Endothelial cell of umbilical vein (primary cell): ENCODE results near the gene MKLN1.

ENCODE experiments used
- CTCF ChIP-seq, 2 donors: IDR thresholded peaks; 1 replicate in 1 of 2; 2 replicates in 1 of 2; pipeline ENCODE4 v1.5.1; 2011; ENCODE audit warnings: low read length in 2 of 2, mild to moderate bottlenecking in 2 of 2, moderate library complexity in 2 of 2, control low read depth in 1 of 2, inconsistent platforms in 1 of 2, low read depth in 1 of 2; ENCODE audit not compliant: insufficient read depth in 1 of 2; ENCODE audit errors: extremely low read depth in 1 of 2
- EZH2 ChIP-seq: IDR thresholded peaks from 2 replicates; pipeline ENCODE4 v1.6.1; 2012; ENCODE audit warnings: borderline replicate concordance, low read depth, mild to moderate bottlenecking, moderate library complexity, low read length, inconsistent platforms; ENCODE audit not compliant: severe bottlenecking
- FOS ChIP-seq: IDR thresholded peaks from 2 replicates; pipeline ENCODE4 v1.6.1; 2011; ENCODE audit warnings: mild to moderate bottlenecking, low read length, moderate library complexity, borderline replicate concordance; ENCODE audit not compliant: insufficient read depth
- JUN ChIP-seq: IDR thresholded peaks from 2 replicates; pipeline ENCODE4 v1.6.1; 2011; ENCODE audit warnings: borderline replicate concordance, low read depth; ENCODE audit not compliant: insufficient read length, insufficient read depth
- MAX ChIP-seq: IDR thresholded peaks from 2 replicates; pipeline ENCODE4 v1.6.1; 2011; ENCODE audit not compliant: insufficient read depth, insufficient read length
- MYC ChIP-seq: IDR thresholded peaks from one replicate; pipeline ENCODE4 v1.6.1; 2011; ENCODE audit warnings: mild to moderate bottlenecking, low read depth, low read length
- POLR2A ChIP-seq: IDR thresholded peaks from 2 replicates; pipeline ENCODE4 v1.6.1; 2012; ENCODE audit warnings: low read depth, mild to moderate bottlenecking, control low read depth, low read length
- POLR2AphosphoS5 ChIP-seq: IDR thresholded peaks from 2 replicates; pipeline ENCODE4 v1.6.1; 2012; ENCODE audit warnings: low read depth, mild to moderate bottlenecking, control low read depth, low read length, moderate library complexity; ENCODE audit not compliant: insufficient read depth

DNA sequence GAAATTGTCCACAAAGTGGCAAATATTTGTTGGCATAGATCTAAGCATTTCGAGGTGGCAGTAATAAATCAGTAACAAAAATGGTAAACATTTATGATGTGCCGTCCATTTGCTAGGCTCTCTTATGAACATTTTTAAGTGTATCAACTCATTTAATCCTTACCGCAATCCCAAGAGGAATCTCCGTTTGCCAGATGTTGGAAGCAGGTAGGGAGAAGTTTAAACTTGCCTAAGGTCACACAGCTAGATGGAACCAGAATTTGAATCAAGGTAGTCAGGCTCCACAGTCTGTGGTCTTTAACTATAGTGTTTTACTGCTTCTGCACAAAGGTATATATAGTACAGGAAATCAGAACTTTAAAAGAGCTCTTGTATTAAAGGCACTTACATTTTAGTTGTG, 2.6 kb downstream of the MKLN1 start:
- TF ChIP-seq FOS: no peak
- TF ChIP-seq CTCF (IDR thresholded peaks at IDR 0.05; ENCODE audit: extremely low read depth in 1 of 2, insufficient read depth in 1 of 2, low read depth in 1 of 2, low read length in 2 of 2): no peak
- no peak for TF ChIP-seq POLR2A
- TF ChIP-seq MAX: no peak
- no peak for TF ChIP-seq MYC
- no peak for TF ChIP-seq EZH2
- TF ChIP-seq POLR2AphosphoS5: no peak
- no peak for TF ChIP-seq JUN
